ENCODE results near the gene MOV10L1. TPM values are rescaled to one million over a fixed set of nuclear protein-coding genes. Genes with fewer than 3 reads are reported as not detected.

MOV10L1 gene
- total and polyA plus RNA-seq, 2 donors from 2014 or later: 0.38 to 0.62 TPM

GRCh38 chr22:50184004-50184901 is 94.4 kb downstream of the MOV10L1 start:
- H3K27me3 ChIP-seq (ENCODE audit: control insufficient read depth, insufficient read depth, low read length): no peaks in the 10 kb centered on the region
- H3K9me3 ChIP-seq (ENCODE audit: control insufficient read depth in 2 of 3, insufficient read depth in 1 of 3, low read length in 3 of 3): no peaks in the 10 kb centered on the region
- no peak for FAIRE-seq
- peak overlapping the region in 1 of 3 donors; percentile 12 for H3K9ac ChIP-seq (ENCODE audit: low read length in 3 of 3)
- DNase-seq: peak in 2 of 5 donors; percentile 71 to 93
- H3K4me1 ChIP-seq (ENCODE audit: control insufficient read depth in 2 of 3, insufficient read depth in 2 of 3, low read depth in 1 of 3, low read length in 3 of 3): peaks cover 0 to 34% (median 8%) of the 10 kb centered on the region in 3 donors
- peak overlapping the region; percentile 69 to 71 for H3K27ac ChIP-seq (ENCODE audit: low read depth in 2 of 2, low read length in 2 of 2)
- no peaks in the 10 kb centered on the region for H3K36me3 ChIP-seq (ENCODE audit: control insufficient read depth in 2 of 3, insufficient read depth in 3 of 3, low read length in 3 of 3)
- H3K4me3 ChIP-seq (ENCODE audit: low read length in 3 of 3): no peak overlapping the region
- no peak for TF ChIP-seq CTCF (IDR thresholded peaks at IDR 0.05; ENCODE audit: borderline replicate concordance, extremely low read depth, insufficient read depth)
- intact Hi-C loops (cut with DNase I): no loop called here

- TF ChIP-seq CTCF (IDR thresholded peaks at IDR 0.05; ENCODE audit: borderline replicate concordance, extremely low read depth, insufficient read depth): no peak
- DNase-seq (peak in 1 of 5 donors; percentile 81), FAIRE-seq (no peak)
- intact Hi-C loops (cut with DNase I): no loop called here
- Histone ChIP-seq H3K4me1 (ENCODE audit: control insufficient read depth in 2 of 3, insufficient read depth in 2 of 3, low read depth in 1 of 3, low read length in 3 of 3) (peaks cover 0 to 35% (median 10%) of the 10 kb centered on the region in 3 donors), H3K4me3 (ENCODE audit: low read length in 3 of 3) (peak overlapping the region in 2 of 3 donors; percentile 58 to 71), H3K27ac (ENCODE audit: low read depth in 2 of 2, low read length in 2 of 2) (peak overlapping the region in 1 of 2 donors; percentile 69), H3K9ac (ENCODE audit: low read length in 3 of 3) (peak overlapping the region in 1 of 3 donors; percentile 87), H3K27me3 (ENCODE audit: control insufficient read depth, insufficient read depth, low read length) (no peaks in the 10 kb centered on the region), H3K9me3 (ENCODE audit: control insufficient read depth in 2 of 3, insufficient read depth in 1 of 3, low read length in 3 of 3) (no peaks in the 10 kb centered on the region), H3K36me3 (ENCODE audit: control insufficient read depth in 2 of 3, insufficient read depth in 3 of 3, low read length in 3 of 3) (no peaks in the 10 kb centered on the region)
Measured at GRCh38 chr22:50184902-50185374, 95.1 kb downstream of the MOV10L1 start.

GRCh38 chr22:50185375-50186087 is 95.7 kb downstream of the MOV10L1 start, which contains the start of gene TRABD:
Gene TRABD, plus strand, starts transcription at chr22:50185913. Its CDS starts 7,148 bp downstream, at chr22:50193061.
- no peak within 1 kb of the TSS for H3K27ac ChIP-seq (ENCODE audit: low read depth in 2 of 2, low read length in 2 of 2)
- peaks cover 0 to 39% (median 10%) of the 10 kb centered on the region in 3 donors for H3K4me1 ChIP-seq (ENCODE audit: control insufficient read depth in 2 of 3, insufficient read depth in 2 of 3, low read depth in 1 of 3, low read length in 3 of 3)
- H3K4me3 ChIP-seq (ENCODE audit: low read length in 3 of 3): peak within 1 kb of the TSS; percentile 58 to 71 (median 58)
- no peaks in the 10 kb centered on the region for H3K36me3 ChIP-seq (ENCODE audit: control insufficient read depth in 2 of 3, insufficient read depth in 3 of 3, low read length in 3 of 3)
- no peak for TF ChIP-seq CTCF (IDR thresholded peaks at IDR 0.05; ENCODE audit: borderline replicate concordance, extremely low read depth, insufficient read depth)
- H3K9me3 ChIP-seq (ENCODE audit: control insufficient read depth in 2 of 3, insufficient read depth in 1 of 3, low read length in 3 of 3): no peaks in the 10 kb centered on the region
- DNase-seq (peak; percentile 92 to 97 (median 95)), FAIRE-seq (no peak)
- intact Hi-C loops (cut with DNase I): no loop called here
- H3K9ac ChIP-seq (ENCODE audit: low read length in 3 of 3): peak within 1 kb of the TSS in 2 of 3 donors; percentile 40 to 87
- H3K27me3 ChIP-seq (ENCODE audit: control insufficient read depth, insufficient read depth, low read length): no peaks in the 10 kb centered on the region

All from kidney (tissue), 14 donors.